Karpas-422 (cell line): ENCODE data around the gene BBX. TPM values are rescaled to one million over a fixed set of nuclear protein-coding genes. Genes with fewer than 3 reads are reported as not detected.

Source experiments
- DNase-seq: peaks from one replicate; pipeline ENCODE4 v3.0.0-alpha.2; 2015
- H2AFZ ChIP-seq: fragments of 200-600 bp; sonication (generic); 2 replicates; pipeline ENCODE4 v1.6.1; 2014; ENCODE audit warnings: antibody characterized with exemption, low read length, mixed read lengths
- H3K27ac ChIP-seq: fragments of 200-600 bp; sonication (generic); 2 replicates; pipeline ENCODE4 v1.5.1; 2014; ENCODE audit warnings: mild to moderate bottlenecking, low read length, moderate library complexity
- H3K27me3 ChIP-seq: fragments of 200-600 bp; sonication (generic); 2 replicates; pipeline ENCODE4 v1.6.1; 2014; ENCODE audit warnings: low read length, mixed read lengths
- H3K36me3 ChIP-seq: fragments of 200-600 bp; sonication (generic); 2 replicates; pipeline ENCODE4 v1.6.1; 2014; ENCODE audit warnings: low read length, mixed read lengths; ENCODE audit not compliant: insufficient read depth
- H3K4me1 ChIP-seq: fragments of 200-600 bp; sonication (generic); 2 replicates; pipeline ENCODE4 v1.6.1; 2014; ENCODE audit warnings: mild to moderate bottlenecking, low read length, mixed read lengths
- H3K4me2 ChIP-seq: fragments of 200-600 bp; sonication (generic); 2 replicates; pipeline ENCODE4 v1.6.1; 2014; ENCODE audit warnings: low read length, low read depth, mild to moderate bottlenecking; ENCODE audit not compliant: poor library complexity, severe bottlenecking
- H3K4me3 ChIP-seq: fragments of 200-600 bp; sonication (generic); 2 replicates; pipeline ENCODE4 v1.5.1; 2014; ENCODE audit warnings: mild to moderate bottlenecking, antibody characterized with exemption, low read length, mixed read lengths
- H3K79me2 ChIP-seq: fragments of 200-600 bp; sonication (generic); 2 replicates; pipeline ENCODE4 v1.6.1; 2014; ENCODE audit warnings: mild to moderate bottlenecking, low read length, mixed read lengths
- H3K9ac ChIP-seq: fragments of 200-600 bp; sonication (generic); 2 replicates; pipeline ENCODE4 v1.6.0; 2014; ENCODE audit warnings: low read length
- H3K9me2 ChIP-seq: fragments of 200-600 bp; sonication (generic), shearing (Covaris generic); replicated peaks from 2 replicates; pipeline ENCODE4 v1.6.0; 2014; ENCODE audit warnings: mild to moderate bottlenecking, low read length, moderate library complexity; ENCODE audit not compliant: insufficient read depth
- H3K9me3 ChIP-seq: fragments of 300-700, 200-600 bp; sonication (generic); 2 replicates; pipeline ENCODE4 v1.6.1; 2014; ENCODE audit warnings: low read length, mixed read lengths
- H4K20me1 ChIP-seq: fragments of 200-600 bp; sonication (generic); 2 replicates; pipeline ENCODE4 v1.6.1; 2014; ENCODE audit warnings: mild to moderate bottlenecking, antibody characterized with exemption, low read length, low read depth; ENCODE audit not compliant: insufficient read depth
- total RNA-seq: library from RNA; depleted of rRNA; stranded (reverse); fragments of >200 nt; shearing (Covaris generic); gene quantifications from 2 replicates; pipeline ENCODE4 v1.2.3, GENCODE V29; 2014; ENCODE audit warnings: low replicate concordance

BBX gene
- total RNA-seq, 1 experiment from 2014 or later, result 109 TPM

- no peak overlapping the region for H3K9ac ChIP-seq
- DNase-seq, result no peak
- H2AFZ ChIP-seq, result no peak overlapping the region
- H3K27me3 ChIP-seq, result no peaks in the 10 kb centered on the region
- H3K4me1 ChIP-seq, result no peaks in the 10 kb centered on the region
- no peaks in the 10 kb centered on the region for H3K9me2 ChIP-seq
- no peaks in the 10 kb centered on the region for H4K20me1 ChIP-seq
- H3K36me3 ChIP-seq, result peaks cover 33% of the 10 kb centered on the region; the same call in 1 of the 2 replicates
- no peak overlapping the region for H3K4me3 ChIP-seq
- no peaks in the 10 kb centered on the region for H3K9me3 ChIP-seq
- no peaks in the 10 kb centered on the region for H3K79me2 ChIP-seq
- H3K27ac ChIP-seq, result no peak overlapping the region
- H3K4me2 ChIP-seq, result no peak overlapping the region
These were observed 287.7 kb downstream of the BBX start for GRCh38 chr3:107810171-107811071.

GRCh38 chr3:107813026-107813425 lies 290.3 kb downstream of the BBX start:
- Histone ChIP-seq H2AFZ (no peak overlapping the region), H3K4me2 (no peak overlapping the region), H3K9me3 (no peaks in the 10 kb centered on the region), H3K36me3 (peaks cover 12% of the 10 kb centered on the region; the same call in 1 of the 2 replicates), H3K9me2 (no peaks in the 10 kb centered on the region), H3K4me3 (no peak overlapping the region), H4K20me1 (no peaks in the 10 kb centered on the region), H3K27me3 (no peaks in the 10 kb centered on the region), H3K9ac (no peak overlapping the region), H3K79me2 (no peaks in the 10 kb centered on the region), H3K27ac (no peak overlapping the region), H3K4me1 (no peaks in the 10 kb centered on the region)
- DNase-seq, result no peak

GRCh38 chr3:107816107-107816506 lies 293.3 kb downstream of the BBX start:
- Histone ChIP-seq H2AFZ (no peak overlapping the region), H3K27ac (no peak overlapping the region), H3K27me3 (no peaks in the 10 kb centered on the region), H3K4me1 (no peaks in the 10 kb centered on the region), H3K9me2 (no peaks in the 10 kb centered on the region), H3K9ac (no peak overlapping the region), H3K9me3 (no peaks in the 10 kb centered on the region), H3K79me2 (no peaks in the 10 kb centered on the region), H4K20me1 (no peaks in the 10 kb centered on the region), H3K4me2 (no peak overlapping the region), H3K36me3 (no peaks in the 10 kb centered on the region), H3K4me3 (no peak overlapping the region)
- DNase-seq, result no peak

- Histone ChIP-seq H3K79me2 (no peaks in the 10 kb centered on the region), H3K9me2 (no peaks in the 10 kb centered on the region), H3K27me3 (no peaks in the 10 kb centered on the region), H3K9ac (no peak overlapping the region), H4K20me1 (no peaks in the 10 kb centered on the region), H3K4me1 (no peaks in the 10 kb centered on the region), H3K36me3 (no peaks in the 10 kb centered on the region), H3K27ac (no peak overlapping the region), H2AFZ (no peak overlapping the region), H3K4me3 (no peak overlapping the region), H3K9me3 (no peaks in the 10 kb centered on the region), H3K4me2 (no peak overlapping the region)
- no peak for DNase-seq
These were observed 294.3 kb downstream of the BBX start for GRCh38 chr3:107817076-107817475.

GRCh38 chr3:107818025-107818424 lies 295.3 kb downstream of the BBX start:
- Histone ChIP-seq H3K4me2 (no peak overlapping the region), H3K9ac (no peak overlapping the region), H4K20me1 (no peaks in the 10 kb centered on the region), H3K36me3 (no peaks in the 10 kb centered on the region), H3K27me3 (no peaks in the 10 kb centered on the region), H3K4me1 (no peaks in the 10 kb centered on the region), H3K9me2 (no peaks in the 10 kb centered on the region), H3K79me2 (no peaks in the 10 kb centered on the region), H2AFZ (no peak overlapping the region), H3K4me3 (no peak overlapping the region), H3K27ac (no peak overlapping the region), H3K9me3 (no peaks in the 10 kb centered on the region)
- no peak for DNase-seq

GRCh38 chr3:107819656-107820055 lies 296.9 kb downstream of the BBX start:
- no peaks in the 10 kb centered on the region for H3K36me3 ChIP-seq
- H3K27me3 ChIP-seq, result no peaks in the 10 kb centered on the region
- H3K9ac ChIP-seq, result no peak overlapping the region
- no peaks in the 10 kb centered on the region for H3K9me2 ChIP-seq
- no peak overlapping the region for H3K27ac ChIP-seq
- no peaks in the 10 kb centered on the region for H3K4me1 ChIP-seq
- no peaks in the 10 kb centered on the region for H3K9me3 ChIP-seq
- H3K4me3 ChIP-seq, result no peak overlapping the region
- no peaks in the 10 kb centered on the region for H4K20me1 ChIP-seq
- DNase-seq, result no peak
- no peak overlapping the region for H3K4me2 ChIP-seq
- H2AFZ ChIP-seq, result no peak overlapping the region
- no peaks in the 10 kb centered on the region for H3K79me2 ChIP-seq

GRCh38 chr3:107822308-107822707 lies 299.5 kb downstream of the BBX start:
- Histone ChIP-seq H3K4me1 (no peaks in the 10 kb centered on the region; the same call in 1 of the 2 replicates), H3K9me2 (no peaks in the 10 kb centered on the region), H3K9me3 (no peaks in the 10 kb centered on the region), H3K4me3 (no peak overlapping the region), H3K27me3 (no peaks in the 10 kb centered on the region), H4K20me1 (no peaks in the 10 kb centered on the region), H3K27ac (no peak overlapping the region), H3K79me2 (no peaks in the 10 kb centered on the region), H3K4me2 (no peak overlapping the region), H2AFZ (no peak overlapping the region), H3K36me3 (no peaks in the 10 kb centered on the region), H3K9ac (no peak overlapping the region)
- no peak for DNase-seq

- DNase-seq, result no peak
- no peak overlapping the region for H2AFZ ChIP-seq
- no peaks in the 10 kb centered on the region for H3K36me3 ChIP-seq
- no peak overlapping the region for H3K4me2 ChIP-seq
- no peaks in the 10 kb centered on the region for H3K9me3 ChIP-seq
- H3K9me2 ChIP-seq, result no peaks in the 10 kb centered on the region
- H3K4me1 ChIP-seq, result no peaks in the 10 kb centered on the region; the same call in 1 of the 2 replicates
- H3K27me3 ChIP-seq, result no peaks in the 10 kb centered on the region
- no peak overlapping the region for H3K27ac ChIP-seq
- no peak overlapping the region for H3K4me3 ChIP-seq
- no peaks in the 10 kb centered on the region for H4K20me1 ChIP-seq
- H3K79me2 ChIP-seq, result no peaks in the 10 kb centered on the region
- H3K9ac ChIP-seq, result no peak overlapping the region
These were observed 302.1 kb downstream of the BBX start for GRCh38 chr3:107824822-107825371.
